GM21526 (cell line): ENCODE results near the gene LETM1.

Source experiments
- ATAC-seq: cut with Tn5 transposase; IDR thresholded peaks from one replicate; pipeline ENCODE4 v1.9.1; 2021; ENCODE audit warnings: moderate library complexity; ENCODE audit not compliant: unreplicated experiment, low FRiP score

Gene LETM1

GRCh38 chr4:1767061-1767769 lies 88.7 kb downstream of the LETM1 start:
- ATAC-seq = no peak

DNA sequence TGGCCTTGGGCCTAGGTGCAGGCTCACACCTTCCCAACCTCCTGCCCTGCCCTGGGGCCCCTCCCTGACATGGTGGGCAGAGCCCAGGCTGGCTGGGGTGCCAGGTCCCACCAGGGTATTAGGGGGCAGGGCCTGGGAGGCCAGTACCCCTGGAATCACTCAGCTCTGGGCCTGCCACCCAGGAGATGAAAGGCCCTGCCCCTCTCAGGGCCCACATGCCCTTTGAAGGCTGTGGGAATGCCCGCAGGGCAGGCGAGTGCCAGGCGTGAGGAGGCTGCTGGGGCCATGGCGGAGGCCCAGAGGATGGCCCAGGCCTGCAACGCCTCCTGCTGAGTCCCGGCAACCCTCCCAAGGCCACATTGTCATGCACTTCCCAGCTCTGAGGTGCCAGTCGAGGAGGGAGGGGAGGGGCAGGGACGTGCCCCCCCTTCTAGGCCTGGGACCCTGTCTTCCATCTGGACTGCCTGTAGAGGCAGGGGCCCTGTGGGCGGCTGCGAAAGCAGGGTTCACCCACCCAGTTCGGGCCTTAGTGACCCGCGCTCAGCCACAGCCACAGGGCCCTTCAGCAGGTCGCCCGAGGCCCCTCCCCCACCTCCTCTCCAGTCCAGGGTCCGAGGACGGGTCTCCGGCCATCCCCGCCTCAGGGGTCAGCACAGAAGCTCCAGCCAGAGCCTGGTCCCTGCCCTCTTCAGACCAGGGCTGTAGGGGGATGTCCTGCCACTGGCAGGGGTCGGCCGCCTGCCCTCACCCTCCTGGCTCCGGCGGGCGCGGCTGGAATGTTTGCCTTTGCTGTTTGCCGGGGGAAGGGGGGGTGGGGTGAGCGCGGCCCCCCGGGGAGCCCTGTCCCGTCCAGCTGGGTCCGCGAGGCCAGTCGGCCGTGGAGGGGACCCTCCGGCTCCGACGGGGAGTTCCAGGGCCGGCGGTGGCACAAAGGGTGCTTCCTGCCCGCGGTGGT lies 89.6 kb downstream of the LETM1 start:
- ATAC-seq = no peak

DNA sequence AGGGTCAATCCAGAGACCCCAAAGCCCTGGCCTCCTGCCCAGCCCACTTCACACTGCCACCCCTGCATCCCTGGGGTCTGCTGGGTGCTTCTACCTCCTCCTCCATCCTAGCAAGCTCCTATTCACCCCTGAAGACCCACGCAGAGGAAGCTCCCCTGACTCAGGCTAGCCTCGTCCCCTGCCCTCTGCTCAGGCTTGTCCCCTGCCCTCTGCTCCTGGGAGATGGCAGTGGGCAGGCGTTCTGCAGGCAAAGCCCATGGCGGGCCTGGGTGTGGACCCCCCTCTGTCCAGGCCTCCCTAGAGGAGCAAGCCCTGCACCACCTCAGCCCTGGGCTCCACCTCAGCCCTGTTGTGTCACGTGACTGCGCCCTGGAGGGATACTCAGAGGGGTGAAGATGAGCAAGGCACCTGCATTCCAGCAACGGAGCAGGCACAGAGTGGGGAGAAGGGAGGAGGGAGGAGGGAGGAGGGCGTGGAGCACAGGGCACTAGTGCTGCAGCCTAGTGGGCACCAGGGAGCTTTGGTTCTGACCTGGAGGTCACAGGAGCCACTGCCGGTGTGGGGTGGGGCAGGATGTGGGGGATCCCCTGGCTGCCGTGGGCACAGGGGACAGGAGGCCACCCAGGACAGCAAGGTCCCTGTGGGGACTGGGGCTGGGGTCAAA lies 90.4 kb downstream of the LETM1 start:
- no peak for ATAC-seq

GRCh38 chr4:1764670-1765069 lies 91.3 kb downstream of the LETM1 start:
- ATAC-seq = no peak

DNA sequence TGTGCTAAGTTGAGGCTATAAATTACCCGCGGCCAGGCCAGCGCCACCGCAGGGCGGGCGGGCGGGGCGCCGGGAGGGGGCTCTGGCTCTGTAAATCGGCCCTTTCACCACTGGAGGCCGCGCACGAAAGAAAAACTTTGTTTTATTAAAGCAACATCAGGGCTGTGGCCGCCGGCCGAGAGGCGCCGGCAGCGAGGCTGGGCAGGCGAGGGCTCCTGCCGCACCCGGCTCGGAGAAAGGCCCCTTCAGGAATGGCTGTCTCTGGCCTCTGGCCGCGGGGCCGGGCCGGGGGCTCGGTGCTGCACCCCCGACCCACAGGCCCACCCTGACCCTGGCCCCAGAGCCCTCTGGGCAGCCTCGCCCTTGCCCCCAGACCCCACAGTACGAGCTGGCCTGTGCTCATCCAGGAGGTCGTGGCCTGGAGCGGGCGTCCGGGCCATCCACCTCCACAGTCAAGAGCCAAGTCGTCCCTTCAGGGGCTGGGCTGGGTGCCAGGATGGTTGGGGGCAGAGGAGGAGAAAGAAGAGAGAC lies 92.3 kb downstream of the LETM1 start:
- ATAC-seq = no peak

GRCh38 chr4:1763070-1763549 lies 92.8 kb downstream of the LETM1 start:
- no peak for ATAC-seq

- no peak for ATAC-seq
These were observed 93.5 kb downstream of the LETM1 start for GRCh38 chr4:1762264-1763010.
